ENCODE results near the gene NHP2. TPM values are rescaled to one million over a fixed set of nuclear protein-coding genes. Genes with fewer than 3 reads are reported as not detected.

Gene NHP2
- polyA plus RNA-seq, 2 of the 4 experiments (the other 2 are of a cell fraction): 205 to 553 TPM

DNA sequence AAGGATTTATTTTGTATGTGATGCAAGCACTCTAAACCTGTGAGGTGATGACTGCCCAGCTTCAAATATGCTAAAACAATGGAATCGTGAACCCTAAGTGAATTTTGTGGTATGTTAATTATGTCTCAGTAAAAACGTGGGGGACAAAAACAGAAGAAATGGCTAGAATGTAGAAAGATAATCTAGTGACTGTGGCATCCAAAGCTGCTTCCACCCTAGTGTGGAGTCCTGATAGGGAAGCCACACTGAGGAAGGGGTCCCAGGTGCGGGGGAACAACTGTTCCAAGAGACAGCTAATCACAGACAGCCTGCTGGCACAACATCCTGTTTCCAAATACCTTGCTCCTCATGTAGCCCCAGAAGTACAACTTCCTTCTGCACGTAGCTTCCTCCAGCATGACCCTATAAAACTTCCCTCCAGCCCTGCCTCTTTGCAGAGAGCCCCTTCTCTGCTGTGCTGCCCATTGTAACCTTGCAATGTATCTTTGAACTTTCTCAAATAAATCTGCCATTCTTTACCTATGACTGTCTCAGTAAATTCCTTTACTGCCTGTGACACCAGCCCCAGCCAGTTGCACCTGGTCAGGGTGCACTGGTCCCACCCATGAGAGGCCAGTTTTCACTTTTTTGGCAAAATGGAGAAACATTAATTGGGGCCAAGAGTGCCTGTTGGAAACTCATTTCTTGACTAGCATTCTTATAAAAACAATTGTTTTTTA lies 28.6 kb upstream of the NHP2 start:
- FAIRE-seq: no peak
- 36% methylated on average over 4 of the region's 4 CpGs for WGBS (ENCODE audit: missing lambda C conversion rate)
- POLR2A ChIA-PET: no interaction called here
- Histone ChIP-seq H3K4me3 (no peak overlapping the region), H3K27ac (no peak overlapping the region), H3K4me2 (no peak overlapping the region), H3K4me1 (no peaks in the 10 kb centered on the region), H3K9me3 (0 out of 3 replicates have a peak, but pooled peaks cover 4% of the 10 kb centered on the region)
- ATAC-seq: no peak
- CTCF ChIA-PET: interaction anchor here (1.1 to 1.7 kb wide), 3 partner anchors 17 to 107 kb away, joined by 3 to 4 read pairs (median 3); no protein-coding TSS in a partner anchor
- no peak for DNase-seq (ENCODE audit: low read depth in 1 of 2, low spot score in 1 of 2)
- TF ChIP-seq ZC3H11A (IDR thresholded peaks at IDR 0.05): no peak
- TF ChIP-seq RAD21 (conservative IDR thresholded peaks at IDR 0.05 in 1 of 2, IDR thresholded peaks at IDR 0.05 in 1 of 2): no peak
- TF ChIP-seq KDM1A (IDR thresholded peaks at IDR 0.05; ENCODE audit: low read depth): no peak
- no peak for TF ChIP-seq RFX5 (IDR thresholded peaks at IDR 0.05)
- TF ChIP-seq POLR2AphosphoS2 (conservative IDR thresholded peaks at IDR 0.05; ENCODE audit: low read length): no peak
- TF ChIP-seq EHF (CRISPR knock-in tag; IDR thresholded peaks at IDR 0.05): no peak
- no peak for TF ChIP-seq FOSB (CRISPR knock-in tag; IDR thresholded peaks at IDR 0.05)
- no peak for TF ChIP-seq EHMT2 (IDR thresholded peaks at IDR 0.05; ENCODE audit: low read depth)
- no peak for TF ChIP-seq HOXB5 (CRISPR knock-in tag; IDR thresholded peaks at IDR 0.05)
- TF ChIP-seq, protein P1, sequence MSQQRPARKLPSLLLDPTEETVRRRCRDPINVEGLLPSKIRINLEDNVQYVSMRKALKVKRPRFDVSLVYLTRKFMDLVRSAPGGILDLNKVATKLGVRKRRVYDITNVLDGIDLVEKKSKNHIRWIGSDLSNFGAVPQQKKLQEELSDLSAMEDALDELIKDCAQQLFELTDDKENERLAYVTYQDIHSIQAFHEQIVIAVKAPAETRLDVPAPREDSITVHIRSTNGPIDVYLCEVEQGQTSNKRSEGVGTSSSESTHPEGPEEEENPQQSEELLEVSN (IDR thresholded peaks at IDR 0.05; ENCODE audit: borderline replicate concordance, low read depth): no peak
- no peak for TF ChIP-seq PHF8 (IDR thresholded peaks at IDR 0.05; ENCODE audit: borderline replicate concordance, low read depth)
- TF ChIP-seq POLR2A (IDR thresholded peaks at IDR 0.05; ENCODE audit: low read length): no peak

DNA sequence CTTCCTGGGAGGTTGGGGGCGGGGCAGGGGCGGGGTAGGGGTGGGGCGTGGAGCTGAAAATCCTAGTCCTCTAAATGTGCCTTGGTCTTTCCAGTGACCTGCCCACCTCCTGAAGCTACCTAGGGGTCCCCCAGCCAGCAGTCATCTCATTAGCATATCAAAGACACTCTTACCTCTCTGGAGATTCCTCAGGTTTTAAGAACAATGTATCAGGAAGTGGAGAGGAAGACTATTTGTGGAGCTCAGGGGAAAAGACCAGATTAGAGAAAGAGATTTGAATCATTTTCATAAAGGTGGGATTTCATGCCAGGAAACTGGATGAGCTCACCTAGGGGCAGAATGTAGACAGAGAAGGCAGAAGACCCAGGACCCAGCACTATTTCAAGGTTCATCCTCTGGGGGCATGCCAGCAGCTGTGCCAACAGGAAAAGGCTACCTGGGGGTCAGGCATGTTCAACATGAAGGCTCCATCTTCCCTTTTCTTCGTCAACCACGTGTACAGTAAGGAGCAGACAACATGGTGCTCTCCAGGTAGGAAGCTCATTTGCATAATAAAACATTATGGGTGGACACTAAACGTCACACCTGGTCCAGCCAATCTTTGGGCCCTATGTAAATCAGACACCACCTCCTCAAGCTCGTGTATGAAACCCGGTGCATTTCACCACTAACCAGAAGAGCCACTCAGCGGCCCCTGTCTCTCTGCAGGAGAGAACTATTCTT lies 26.6 kb upstream of the NHP2 start:
- CTCF ChIA-PET: interaction anchor here (0.6 to 1.2 kb wide), 5 partner anchors 9 to 194 kb away, joined by 3 read pairs; no protein-coding TSS in a partner anchor
- ATAC-seq (no peak), DNase-seq (ENCODE audit: low read depth in 1 of 2, low spot score in 1 of 2) (no peak), FAIRE-seq (no peak)
- POLR2A ChIA-PET: no interaction called here
- TF ChIP-seq JUN (IDR thresholded peaks at IDR 0.05) (no peak), FOSB (CRISPR knock-in tag; IDR thresholded peaks at IDR 0.05) (no peak), HOXB5 (CRISPR knock-in tag; IDR thresholded peaks at IDR 0.05) (no peak), ESRRA (IDR thresholded peaks at IDR 0.05; ENCODE audit: borderline replicate concordance, low read length) (no peak), KDM5A (IDR thresholded peaks at IDR 0.05) (no peak), FOSL2 (IDR thresholded peaks at IDR 0.05) (no peak), FOSL2 (CRISPR knock-in tag; IDR thresholded peaks at IDR 0.05) (no peak), RNF2 (IDR thresholded peaks at IDR 0.05; ENCODE audit: borderline replicate concordance, low read depth) (no peak), TFCP2L1 (CRISPR knock-in tag; IDR thresholded peaks at IDR 0.05) (no peak), ZNF302 (CRISPR knock-in tag; IDR thresholded peaks at IDR 0.05) (no peak), CBX2 (IDR thresholded peaks at IDR 0.05; ENCODE audit: borderline replicate concordance, low read depth) (no peak), CEBPB (IDR thresholded peaks at IDR 0.05) (no peak)
- TF ChIP-seq, protein P1 (IDR thresholded peaks at IDR 0.05; ENCODE audit: borderline replicate concordance, low read depth): no peak
- TF ChIP-seq, protein P2, sequence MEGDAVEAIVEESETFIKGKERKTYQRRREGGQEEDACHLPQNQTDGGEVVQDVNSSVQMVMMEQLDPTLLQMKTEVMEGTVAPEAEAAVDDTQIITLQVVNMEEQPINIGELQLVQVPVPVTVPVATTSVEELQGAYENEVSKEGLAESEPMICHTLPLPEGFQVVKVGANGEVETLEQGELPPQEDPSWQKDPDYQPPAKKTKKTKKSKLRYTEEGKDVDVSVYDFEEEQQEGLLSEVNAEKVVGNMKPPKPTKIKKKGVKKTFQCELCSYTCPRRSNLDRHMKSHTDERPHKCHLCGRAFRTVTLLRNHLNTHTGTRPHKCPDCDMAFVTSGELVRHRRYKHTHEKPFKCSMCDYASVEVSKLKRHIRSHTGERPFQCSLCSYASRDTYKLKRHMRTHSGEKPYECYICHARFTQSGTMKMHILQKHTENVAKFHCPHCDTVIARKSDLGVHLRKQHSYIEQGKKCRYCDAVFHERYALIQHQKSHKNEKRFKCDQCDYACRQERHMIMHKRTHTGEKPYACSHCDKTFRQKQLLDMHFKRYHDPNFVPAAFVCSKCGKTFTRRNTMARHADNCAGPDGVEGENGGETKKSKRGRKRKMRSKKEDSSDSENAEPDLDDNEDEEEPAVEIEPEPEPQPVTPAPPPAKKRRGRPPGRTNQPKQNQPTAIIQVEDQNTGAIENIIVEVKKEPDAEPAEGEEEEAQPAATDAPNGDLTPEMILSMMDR (IDR thresholded peaks at IDR 0.05): no peak
- TF ChIP-seq, protein P3, sequence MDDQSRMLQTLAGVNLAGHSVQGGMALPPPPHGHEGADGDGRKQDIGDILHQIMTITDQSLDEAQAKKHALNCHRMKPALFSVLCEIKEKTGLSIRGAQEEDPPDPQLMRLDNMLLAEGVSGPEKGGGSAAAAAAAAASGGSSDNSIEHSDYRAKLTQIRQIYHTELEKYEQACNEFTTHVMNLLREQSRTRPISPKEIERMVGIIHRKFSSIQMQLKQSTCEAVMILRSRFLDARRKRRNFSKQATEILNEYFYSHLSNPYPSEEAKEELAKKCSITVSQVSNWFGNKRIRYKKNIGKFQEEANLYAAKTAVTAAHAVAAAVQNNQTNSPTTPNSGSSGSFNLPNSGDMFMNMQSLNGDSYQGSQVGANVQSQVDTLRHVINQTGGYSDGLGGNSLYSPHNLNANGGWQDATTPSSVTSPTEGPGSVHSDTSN (IDR thresholded peaks at IDR 0.05): no peak
- TF ChIP-seq, protein P4, sequence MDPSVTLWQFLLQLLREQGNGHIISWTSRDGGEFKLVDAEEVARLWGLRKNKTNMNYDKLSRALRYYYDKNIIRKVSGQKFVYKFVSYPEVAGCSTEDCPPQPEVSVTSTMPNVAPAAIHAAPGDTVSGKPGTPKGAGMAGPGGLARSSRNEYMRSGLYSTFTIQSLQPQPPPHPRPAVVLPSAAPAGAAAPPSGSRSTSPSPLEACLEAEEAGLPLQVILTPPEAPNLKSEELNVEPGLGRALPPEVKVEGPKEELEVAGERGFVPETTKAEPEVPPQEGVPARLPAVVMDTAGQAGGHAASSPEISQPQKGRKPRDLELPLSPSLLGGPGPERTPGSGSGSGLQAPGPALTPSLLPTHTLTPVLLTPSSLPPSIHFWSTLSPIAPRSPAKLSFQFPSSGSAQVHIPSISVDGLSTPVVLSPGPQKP (IDR thresholded peaks at IDR 0.05; ENCODE audit: low read depth, low read length): no peak
- H3K4me1 ChIP-seq: no peaks in the 10 kb centered on the region
- H3K9me3 ChIP-seq: 0 out of 3 replicates have a peak, but pooled peaks cover 4% of the 10 kb centered on the region
- 27% methylated on average over 7 of the region's 9 CpGs for whole genome bisulfite sequencing (ENCODE audit: missing lambda C conversion rate)
- H3K27ac ChIP-seq: no peak overlapping the region
- H3K4me3 ChIP-seq: no peak overlapping the region
- H3K4me2 ChIP-seq: no peak overlapping the region

Measured in A549 (cell line).